ENCODE results near the gene FRAT1. TPM values are rescaled to one million over a fixed set of nuclear protein-coding genes. Genes with fewer than 3 reads are reported as not detected.

Gene FRAT1
- total RNA-seq, 1 donor from 2014 or later: 1.3 TPM

DNA sequence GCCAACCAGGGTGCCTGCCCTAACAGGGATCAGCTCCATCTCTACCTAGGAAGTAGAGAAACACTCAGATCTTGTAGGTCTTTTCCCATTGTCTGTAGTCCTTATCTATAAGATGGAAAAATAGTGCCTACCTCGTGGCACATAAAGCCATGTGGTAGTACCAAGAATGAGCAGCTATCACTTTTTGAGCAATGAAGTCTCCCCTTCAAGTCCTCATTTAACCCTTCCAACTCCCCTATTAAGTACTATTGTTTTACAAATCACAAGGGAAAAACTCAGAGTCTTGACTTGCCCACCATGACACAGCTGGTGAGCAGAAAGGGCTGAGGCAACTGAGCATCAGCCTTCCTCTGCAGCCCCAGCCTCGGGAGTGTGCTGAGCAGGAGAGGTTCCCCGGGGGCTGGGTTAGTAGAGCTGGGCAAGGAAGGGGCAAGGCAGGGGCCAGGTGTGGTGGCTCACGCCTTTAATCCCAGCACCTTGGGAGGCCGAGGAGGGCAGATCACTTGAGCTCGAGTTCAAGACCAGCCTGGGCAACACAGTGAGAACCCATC, 12.2 kb downstream of the FRAT1 start:
- peaks cover 2% of the 10 kb centered on the region for H3K36me3 Mint-ChIP-seq (ENCODE audit: low read depth)
- peaks cover 4% of the 10 kb centered on the region for H3K27me3 Mint-ChIP-seq (ENCODE audit: low read depth)
- no peak overlapping the region for H3K27ac Mint-ChIP-seq (ENCODE audit: unreplicated experiment)
- peaks cover 29% of the 10 kb centered on the region for H3K4me1 Mint-ChIP-seq (ENCODE audit: low read depth)
- DNase-seq (ENCODE audit: low spot score): no peak
- TF ChIP-seq, protein P1, sequence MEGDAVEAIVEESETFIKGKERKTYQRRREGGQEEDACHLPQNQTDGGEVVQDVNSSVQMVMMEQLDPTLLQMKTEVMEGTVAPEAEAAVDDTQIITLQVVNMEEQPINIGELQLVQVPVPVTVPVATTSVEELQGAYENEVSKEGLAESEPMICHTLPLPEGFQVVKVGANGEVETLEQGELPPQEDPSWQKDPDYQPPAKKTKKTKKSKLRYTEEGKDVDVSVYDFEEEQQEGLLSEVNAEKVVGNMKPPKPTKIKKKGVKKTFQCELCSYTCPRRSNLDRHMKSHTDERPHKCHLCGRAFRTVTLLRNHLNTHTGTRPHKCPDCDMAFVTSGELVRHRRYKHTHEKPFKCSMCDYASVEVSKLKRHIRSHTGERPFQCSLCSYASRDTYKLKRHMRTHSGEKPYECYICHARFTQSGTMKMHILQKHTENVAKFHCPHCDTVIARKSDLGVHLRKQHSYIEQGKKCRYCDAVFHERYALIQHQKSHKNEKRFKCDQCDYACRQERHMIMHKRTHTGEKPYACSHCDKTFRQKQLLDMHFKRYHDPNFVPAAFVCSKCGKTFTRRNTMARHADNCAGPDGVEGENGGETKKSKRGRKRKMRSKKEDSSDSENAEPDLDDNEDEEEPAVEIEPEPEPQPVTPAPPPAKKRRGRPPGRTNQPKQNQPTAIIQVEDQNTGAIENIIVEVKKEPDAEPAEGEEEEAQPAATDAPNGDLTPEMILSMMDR (IDR thresholded peaks at IDR 0.05): no peak
- no peak overlapping the region for H3K4me3 Mint-ChIP-seq (ENCODE audit: unreplicated experiment)
- H3K9me3 Mint-ChIP-seq (ENCODE audit: low read depth): no peaks in the 10 kb centered on the region

DNA sequence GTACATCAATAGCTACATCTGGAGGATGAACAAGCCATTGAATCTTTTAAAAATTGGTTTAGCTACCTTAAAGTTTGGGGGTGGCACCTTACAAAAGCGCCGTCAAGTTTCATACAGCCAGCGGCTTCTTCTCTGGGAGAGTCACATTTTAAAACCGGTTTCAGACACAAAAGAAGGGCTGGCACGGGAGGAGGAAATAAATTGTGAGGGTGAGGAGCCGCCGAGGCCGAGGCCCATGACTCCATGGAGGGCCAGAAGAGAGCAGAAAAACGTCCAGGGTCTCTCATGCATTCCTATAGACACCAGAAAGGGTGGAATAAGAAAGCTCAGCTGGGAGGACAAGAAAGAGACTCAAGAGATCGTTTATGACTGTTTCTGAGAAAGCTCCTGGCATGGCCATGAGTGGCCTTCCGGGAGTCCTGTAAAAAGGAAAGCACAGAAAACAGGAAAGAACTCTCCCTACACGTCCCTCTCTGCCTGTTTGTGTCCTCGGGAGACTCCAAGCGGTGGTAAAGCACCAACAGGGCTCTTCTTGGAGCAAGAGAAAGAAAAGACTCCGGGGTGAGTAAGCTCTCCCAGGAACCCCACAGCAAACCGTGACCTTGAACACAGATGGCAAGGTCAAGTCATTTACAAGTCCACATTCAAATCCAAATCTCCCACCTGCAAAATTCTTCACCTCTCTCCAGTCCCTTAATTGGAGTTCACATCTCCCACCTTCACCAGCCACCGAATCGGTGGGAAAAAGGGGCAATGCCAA, 13.7 kb downstream of the FRAT1 start:
- H3K27ac Mint-ChIP-seq (ENCODE audit: unreplicated experiment): peak overlapping the region; percentile 86
- peaks cover 2% of the 10 kb centered on the region for H3K36me3 Mint-ChIP-seq (ENCODE audit: low read depth)
- peak overlapping the region; percentile 77 for H3K4me3 Mint-ChIP-seq (ENCODE audit: unreplicated experiment)
- TF ChIP-seq, protein P1 (IDR thresholded peaks at IDR 0.05): peak; percentile 70
- no peak for DNase-seq (ENCODE audit: low spot score)
- peaks cover 38% of the 10 kb centered on the region for H3K4me1 Mint-ChIP-seq (ENCODE audit: low read depth)
- no peaks in the 10 kb centered on the region for H3K9me3 Mint-ChIP-seq (ENCODE audit: low read depth)
- H3K27me3 Mint-ChIP-seq (ENCODE audit: low read depth): peaks cover 16% of the 10 kb centered on the region

DNA sequence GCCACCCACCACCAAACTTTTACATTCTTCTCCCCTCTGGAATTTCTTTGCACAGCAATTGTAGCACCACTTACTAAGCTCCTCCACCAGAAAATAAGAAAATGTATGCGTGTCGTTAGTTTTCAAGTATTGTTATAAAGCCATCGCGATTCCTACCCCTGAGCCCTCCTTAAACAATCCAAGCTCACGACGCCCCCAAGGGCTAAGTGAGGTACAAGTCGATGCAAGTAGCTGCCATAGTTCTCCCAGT, 14.2 kb downstream of the FRAT1 start:
- Mint-ChIP-seq H3K9me3 (ENCODE audit: low read depth) (no peaks in the 10 kb centered on the region), H3K36me3 (ENCODE audit: low read depth) (peaks cover 2% of the 10 kb centered on the region), H3K4me3 (ENCODE audit: unreplicated experiment) (peak overlapping the region; percentile 77), H3K4me1 (ENCODE audit: low read depth) (peaks cover 38% of the 10 kb centered on the region), H3K27me3 (ENCODE audit: low read depth) (peaks cover 19% of the 10 kb centered on the region), H3K27ac (ENCODE audit: unreplicated experiment) (peak overlapping the region; percentile 86)
- TF ChIP-seq, protein P1 (IDR thresholded peaks at IDR 0.05): peak; percentile 26
- no peak for DNase-seq (ENCODE audit: low spot score)

DNA sequence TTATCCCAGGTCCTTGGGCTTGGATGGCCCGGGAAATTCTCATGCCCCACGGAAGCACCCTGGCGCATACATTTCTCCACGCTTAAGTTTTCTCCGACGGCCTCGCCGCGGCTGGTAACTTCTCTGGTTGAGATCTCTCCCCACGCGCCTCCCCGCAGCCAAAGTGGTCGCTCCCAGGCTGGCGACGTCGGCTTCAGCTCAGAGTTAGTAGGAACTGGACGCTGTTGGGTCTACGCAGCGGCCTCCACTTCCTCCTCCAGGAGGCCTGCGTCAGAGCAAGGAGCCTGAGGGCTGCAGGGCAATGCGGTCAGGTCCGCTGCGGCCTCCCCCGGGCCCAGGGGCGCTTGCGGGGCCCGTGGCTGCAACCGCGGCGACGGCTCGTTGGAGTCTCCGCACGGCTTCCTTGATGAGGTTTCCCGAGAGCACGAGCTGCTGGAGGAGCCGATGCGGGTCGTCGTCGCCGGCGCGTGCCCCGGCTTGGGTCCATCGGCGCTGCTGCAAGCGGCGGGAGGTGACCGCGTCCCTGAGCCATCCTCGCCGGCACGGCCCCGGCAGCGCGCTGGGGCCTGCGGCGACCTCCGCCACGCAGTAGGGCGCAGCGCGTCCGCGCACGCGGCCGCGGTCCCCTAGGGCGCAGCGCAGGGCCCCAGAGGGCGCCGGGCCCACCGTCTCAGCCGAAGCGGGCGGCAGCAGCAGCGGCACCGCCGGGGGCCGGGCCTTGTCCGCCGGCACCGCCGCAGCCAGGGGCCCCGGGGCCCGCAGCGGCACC, 14.7 kb downstream of the FRAT1 start:
- TF ChIP-seq, protein P1 (IDR thresholded peaks at IDR 0.05): no peak
- Mint-ChIP-seq H3K4me1 (ENCODE audit: low read depth) (peaks cover 38% of the 10 kb centered on the region), H3K9me3 (ENCODE audit: low read depth) (no peaks in the 10 kb centered on the region), H3K36me3 (ENCODE audit: low read depth) (peaks cover under 1% of the 10 kb centered on the region), H3K27me3 (ENCODE audit: low read depth) (peaks cover 21% of the 10 kb centered on the region), H3K27ac (ENCODE audit: unreplicated experiment) (peak overlapping the region; percentile 86), H3K4me3 (ENCODE audit: unreplicated experiment) (peak overlapping the region; percentile 77)
- DNase-seq (ENCODE audit: low spot score): no peak

DNA sequence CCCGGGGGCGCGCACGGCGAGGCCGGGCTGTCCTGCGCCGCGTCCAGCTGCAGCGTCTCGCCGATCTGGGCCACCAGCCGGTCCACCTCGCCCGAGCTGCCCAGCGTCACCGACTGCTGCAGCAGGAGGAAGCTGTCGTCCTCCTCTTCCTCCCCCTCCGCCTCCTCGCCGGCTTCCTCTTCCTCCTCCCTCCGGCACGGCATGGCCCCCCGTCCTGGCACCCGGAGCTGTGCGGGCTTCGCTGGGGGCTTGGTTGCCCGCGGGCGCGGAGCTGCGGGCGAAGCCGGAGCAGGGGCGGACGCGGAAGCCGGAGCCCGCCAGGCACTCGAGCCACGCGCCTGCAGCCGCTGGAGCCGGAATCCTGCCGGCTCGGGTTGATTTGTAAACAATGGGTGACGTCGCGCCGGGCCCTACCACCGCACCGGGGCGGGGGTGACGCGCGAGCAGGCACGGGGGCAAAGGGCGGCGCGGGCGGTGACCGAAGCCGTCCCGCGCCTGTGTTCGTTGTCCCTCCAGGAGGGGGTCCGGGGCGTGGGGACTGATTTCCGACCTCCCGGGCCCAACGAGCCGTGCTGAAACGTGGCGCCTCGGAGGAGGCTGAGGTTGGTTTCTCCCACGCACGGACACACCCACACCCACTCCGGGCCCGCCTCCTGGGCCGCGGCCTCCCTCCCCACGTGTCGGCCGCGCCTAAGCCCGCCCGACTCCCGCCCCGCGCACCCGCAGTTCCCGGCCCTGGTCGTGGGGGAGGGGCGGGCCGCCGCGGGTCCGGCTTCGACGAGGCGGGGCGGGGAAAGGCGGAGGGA, 15.5 kb downstream of the FRAT1 start, which contains the start of gene FRAT2:
Gene FRAT2, minus strand, starts transcription at position 360 of the 806 bp plus-strand sequence. Its CDS starts 157 bp downstream, at position 203.
- H3K9me3 Mint-ChIP-seq (ENCODE audit: low read depth): no peaks in the 10 kb centered on the region
- peaks cover 21% of the 10 kb centered on the region for H3K27me3 Mint-ChIP-seq (ENCODE audit: low read depth)
- peak; percentile 95 for DNase-seq (ENCODE audit: low spot score)
- peak within 1 kb of the TSS; percentile 86 for H3K27ac Mint-ChIP-seq (ENCODE audit: unreplicated experiment)
- H3K4me3 Mint-ChIP-seq (ENCODE audit: unreplicated experiment): peak within 1 kb of the TSS; percentile 77
- peaks cover 38% of the 10 kb centered on the region for H3K4me1 Mint-ChIP-seq (ENCODE audit: low read depth)
- TF ChIP-seq, protein P1 (IDR thresholded peaks at IDR 0.05): no peak
- H3K36me3 Mint-ChIP-seq (ENCODE audit: low read depth): no peaks in the 10 kb centered on the region

All from chondrocyte (in vitro differentiated cells).